CD1c-positive myeloid dendritic cell (primary cell): ENCODE measurements around the gene FAM228B.
"Not testable (repeated sequence)": the region's sequence is repeated elsewhere in the genome, so short reads cannot be mapped to it uniquely, and the experiment has no call there.

Source experiments
- DNase-seq: peaks from one replicate; pipeline ENCODE4 v3.0.0-alpha.2; 2016; ENCODE audit errors: extremely low spot score

FAM228B gene

GRCh38 chr2:24102677-24103076 lies 20.6 kb upstream of the FAM228B start:
- DNase-seq: no peak

DNA sequence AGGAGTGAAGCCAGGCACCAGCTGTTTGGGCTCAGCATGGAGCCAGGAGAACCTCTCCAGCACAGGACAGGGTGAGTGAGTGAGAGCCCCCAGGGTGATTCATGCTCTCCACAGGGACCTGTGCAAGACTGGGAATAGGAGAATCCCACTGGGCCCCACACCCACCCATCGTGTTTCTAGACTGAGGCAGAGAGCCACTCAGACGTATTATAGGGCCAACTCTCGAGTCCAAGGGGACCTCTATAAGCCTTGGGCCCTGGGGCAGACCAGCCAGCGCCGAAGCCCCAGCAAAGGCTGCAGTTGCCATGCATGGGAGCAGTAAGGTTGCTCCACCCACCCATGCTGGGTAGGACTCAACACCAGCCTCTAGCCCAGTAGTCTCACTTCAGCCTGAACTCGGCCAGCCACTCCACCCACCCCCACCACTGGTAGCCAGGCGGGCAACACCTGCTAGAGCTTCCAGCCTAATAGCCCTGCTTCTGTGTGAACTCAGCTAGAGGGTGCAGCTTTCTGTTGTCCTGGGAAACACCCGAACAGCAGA lies 19.1 kb upstream of the FAM228B start:
- DNase-seq: no peak

DNA sequence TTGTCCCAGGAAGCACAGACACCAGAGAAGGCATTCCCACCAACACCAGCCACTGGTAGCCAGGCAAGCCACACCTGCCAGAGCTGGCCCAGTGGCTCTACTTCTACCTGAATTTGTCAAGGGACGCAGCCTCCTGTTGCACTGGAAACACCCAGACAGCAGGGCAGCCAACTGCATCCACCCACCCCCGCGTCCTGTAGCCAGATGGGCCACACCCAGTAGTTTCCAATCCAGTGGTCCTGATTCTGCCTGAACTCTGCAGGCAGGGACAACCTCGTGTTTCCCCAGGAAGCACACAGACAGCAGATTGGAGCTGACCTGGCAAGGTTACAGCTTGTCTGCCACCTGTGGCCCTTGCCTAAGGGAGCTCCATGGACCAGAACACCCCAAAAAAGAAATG lies 18.4 kb upstream of the FAM228B start:
- no peak for DNase-seq

DNA sequence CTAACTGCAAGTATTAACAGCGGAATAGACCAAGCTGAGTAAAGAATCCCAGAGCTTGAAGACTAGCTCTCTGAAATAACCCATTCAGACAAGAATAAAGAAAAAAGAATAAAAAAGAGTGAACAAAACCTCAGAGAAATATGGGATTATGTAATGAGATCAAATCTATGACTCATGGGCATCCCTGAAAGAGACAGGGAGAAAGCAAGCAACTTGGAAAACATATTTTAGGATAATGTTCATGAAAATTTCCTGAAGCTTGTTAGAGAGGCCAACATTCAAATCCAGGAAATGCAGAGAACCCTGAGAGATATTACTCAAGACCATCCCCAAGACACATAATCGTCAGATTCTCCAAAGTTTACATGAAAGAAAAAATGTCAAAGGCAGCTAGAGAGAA lies 17.5 kb upstream of the FAM228B start:
- no peak for DNase-seq

- DNase-seq: no peak
Observed at GRCh38 chr2:24106786-24107185, 16.5 kb upstream of the FAM228B start.

GRCh38 chr2:24107336-24107735 lies 15.9 kb upstream of the FAM228B start:
- no peak for DNase-seq

DNA sequence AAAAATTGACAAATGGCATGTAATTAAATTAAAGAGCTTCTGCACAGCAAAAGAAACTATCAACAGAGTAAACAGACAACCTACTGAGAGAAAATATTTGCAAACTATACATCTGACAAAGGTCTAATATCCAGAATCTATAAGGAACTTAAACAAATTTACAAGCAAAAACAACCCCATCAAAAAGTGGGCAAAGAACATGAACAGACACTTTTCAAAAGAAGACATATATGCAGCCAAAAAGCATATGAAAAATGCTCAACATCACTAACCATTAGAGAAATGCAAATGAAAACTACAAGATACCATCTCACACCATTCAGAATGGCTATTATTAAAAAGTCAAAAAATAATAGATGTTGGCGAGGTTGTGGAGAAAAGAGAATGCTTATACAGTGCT lies 13.8 kb upstream of the FAM228B start:
- not testable (repeated sequence) for DNase-seq

DNA sequence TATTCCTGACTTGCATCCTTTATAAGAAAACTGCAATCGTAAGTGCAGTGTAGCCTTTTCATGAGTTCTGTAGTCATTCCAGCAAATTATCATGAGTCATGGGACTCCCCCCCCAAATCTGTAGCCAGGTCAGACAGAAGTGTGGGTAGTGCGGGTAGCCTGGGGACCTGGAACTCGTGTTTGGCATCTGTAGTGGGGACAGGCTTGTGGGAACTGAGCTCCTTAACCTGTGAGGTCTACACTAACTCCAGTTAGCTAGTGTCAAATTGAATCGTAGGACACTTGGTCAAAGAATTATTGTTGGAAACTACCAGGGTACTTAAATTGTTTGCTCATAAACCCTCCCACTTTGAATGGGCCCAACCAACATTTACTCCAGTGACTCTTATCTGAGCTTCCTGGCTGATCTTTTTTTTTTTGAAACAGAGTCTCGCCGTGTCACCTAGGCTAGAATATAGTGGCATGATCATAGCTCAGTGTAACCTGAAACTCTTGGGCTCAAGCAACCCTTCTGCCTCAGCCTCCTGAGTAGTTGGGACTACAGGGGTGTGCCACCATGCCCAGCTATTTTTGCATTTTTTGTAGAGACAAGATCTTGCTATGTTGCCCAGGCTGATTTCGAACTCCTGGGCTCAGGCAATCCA lies 12.5 kb upstream of the FAM228B start:
- DNase-seq: no peak

- DNase-seq: no peak
Observed at GRCh38 chr2:24111407-24111901, 11.8 kb upstream of the FAM228B start.

DNA sequence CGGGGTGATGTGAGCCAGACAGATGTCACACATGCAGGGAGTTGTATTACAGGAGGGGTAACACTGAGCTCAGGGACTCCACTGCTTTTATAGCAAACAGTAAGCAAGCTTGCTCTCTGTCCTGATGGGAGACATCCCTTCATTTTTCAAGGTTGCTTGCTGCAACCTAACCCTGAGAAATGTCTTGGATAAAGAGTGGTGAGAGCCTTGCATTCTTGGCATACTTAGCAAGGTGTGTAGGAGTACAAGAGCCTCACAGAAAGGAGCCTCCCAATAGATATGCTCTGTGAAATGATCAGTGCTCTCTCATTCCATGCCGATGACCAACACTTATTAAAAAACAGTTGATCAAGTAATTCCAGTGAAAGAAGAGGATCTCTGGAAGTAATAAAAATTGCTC lies 8.2 kb upstream of the FAM228B start:
- DNase-seq: no peak

GRCh38 chr2:24117902-24118301 lies 5.4 kb upstream of the FAM228B start:
- no peak for DNase-seq

DNA sequence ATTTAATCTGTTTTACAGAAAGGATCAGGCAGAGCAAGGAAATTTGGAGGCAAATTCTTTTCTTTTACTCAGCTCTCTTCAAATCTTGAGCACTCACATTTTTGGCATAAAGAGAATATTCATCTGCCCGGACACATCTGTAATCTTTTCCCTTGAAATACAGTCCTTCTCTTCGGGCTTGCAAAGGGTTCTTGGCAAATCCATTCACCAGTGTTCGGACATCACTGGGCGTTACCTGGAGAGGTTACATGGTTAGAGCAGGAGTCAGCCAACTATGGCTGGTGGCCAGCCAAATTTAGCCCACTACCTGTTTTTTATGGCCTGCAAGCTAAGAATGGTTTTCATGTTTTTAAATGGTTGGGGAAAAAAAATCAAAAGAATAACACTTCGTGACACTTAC lies 2.2 kb upstream of the FAM228B start:
- DNase-seq: no peak

DNA sequence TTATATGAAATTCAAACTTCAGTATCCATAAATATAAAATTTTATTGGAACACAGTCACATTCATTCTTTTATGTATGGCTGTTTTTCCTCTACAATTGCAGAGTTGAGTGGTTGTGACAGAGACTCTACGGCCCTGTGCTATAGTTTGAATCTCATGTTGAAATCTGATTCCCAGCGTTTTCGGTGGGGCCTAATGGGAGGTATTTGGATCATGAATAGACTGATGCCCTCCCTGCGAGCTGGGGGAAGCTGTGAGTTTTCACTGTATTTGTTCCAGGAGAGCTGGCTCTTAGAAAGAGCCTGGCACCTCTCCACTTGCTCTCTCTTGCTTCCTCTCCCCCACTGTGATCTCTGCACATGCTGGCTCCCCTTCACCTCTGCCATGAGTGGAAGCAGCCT lies 1.8 kb upstream of the FAM228B start:
- DNase-seq: no peak

DNA sequence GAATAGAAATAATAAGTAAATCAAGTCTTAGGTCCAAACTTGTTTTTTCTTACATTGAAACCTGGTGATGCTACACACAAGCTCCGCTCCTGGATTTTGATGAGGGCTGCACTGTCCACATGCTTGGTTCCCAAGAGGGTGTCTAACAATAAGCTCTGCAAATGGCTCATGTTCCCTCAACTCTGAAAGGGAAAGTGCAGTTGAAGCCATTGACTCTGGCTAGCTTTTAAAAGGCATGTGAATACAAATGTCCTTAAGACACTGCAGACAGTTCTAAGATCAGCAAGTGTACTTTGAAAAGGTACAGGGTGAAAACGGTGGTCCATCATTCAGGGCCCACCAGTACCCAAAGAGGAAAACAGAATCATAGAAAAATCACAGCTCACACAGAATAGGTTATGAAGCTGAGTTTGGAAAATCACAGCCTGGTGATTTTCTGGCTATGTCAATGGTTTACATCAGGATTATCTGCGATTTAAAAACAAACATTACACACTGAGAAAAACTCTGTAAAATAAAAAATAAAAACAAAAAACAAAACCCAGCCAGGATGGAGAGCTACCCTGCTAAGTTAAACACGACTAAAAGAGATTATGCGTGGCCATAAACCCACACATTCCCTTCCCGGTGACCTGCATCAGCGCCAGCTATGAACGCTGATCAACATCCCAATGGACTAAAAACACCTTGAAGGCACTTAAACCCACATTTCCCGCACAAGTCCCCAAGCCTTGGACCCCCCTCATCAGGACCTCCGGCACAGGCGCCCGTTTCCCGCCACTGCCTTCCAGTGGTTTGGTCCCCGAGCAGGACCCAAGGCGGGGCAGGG lies 689 bp upstream of the FAM228B start:
- DNase-seq: no peak

DNA sequence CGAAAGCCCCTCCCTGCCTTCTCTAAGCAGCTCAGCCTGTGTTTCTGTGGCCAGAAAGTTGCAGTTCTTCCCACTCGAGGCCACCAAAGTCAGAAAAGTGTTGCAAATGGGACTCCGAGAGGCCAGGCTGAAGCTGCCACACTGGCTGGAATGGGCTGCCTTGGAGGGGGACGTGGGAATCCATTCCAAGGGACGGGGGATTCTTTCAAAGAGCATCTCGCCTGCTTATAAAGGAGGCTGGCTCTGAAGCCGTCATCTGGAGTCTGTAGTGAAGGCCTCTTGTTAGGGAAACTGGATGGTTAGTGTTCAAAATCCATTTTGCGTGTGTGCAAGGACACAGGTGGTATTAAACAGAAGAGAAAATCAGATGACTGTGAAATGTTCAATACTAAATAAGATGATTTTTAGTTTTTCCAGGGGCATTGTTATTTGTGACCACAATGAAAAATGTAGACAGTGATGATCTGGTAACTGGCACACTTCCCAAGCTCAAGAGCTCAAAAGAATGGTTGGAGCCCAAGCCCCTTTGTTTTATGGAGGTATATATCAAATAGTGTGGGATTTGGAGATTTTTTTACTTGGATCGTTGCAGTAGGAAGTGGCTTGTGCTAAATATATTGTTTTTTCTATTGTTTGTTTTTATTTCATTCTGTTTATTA lies 782 bp downstream of the FAM228B start:
- no peak for DNase-seq

- DNase-seq: no peak
Observed at GRCh38 chr2:24125956-24126355, 2.7 kb downstream of the FAM228B start.

GRCh38 chr2:24132543-24132942 lies 9.3 kb downstream of the FAM228B start:
- no peak for DNase-seq

DNA sequence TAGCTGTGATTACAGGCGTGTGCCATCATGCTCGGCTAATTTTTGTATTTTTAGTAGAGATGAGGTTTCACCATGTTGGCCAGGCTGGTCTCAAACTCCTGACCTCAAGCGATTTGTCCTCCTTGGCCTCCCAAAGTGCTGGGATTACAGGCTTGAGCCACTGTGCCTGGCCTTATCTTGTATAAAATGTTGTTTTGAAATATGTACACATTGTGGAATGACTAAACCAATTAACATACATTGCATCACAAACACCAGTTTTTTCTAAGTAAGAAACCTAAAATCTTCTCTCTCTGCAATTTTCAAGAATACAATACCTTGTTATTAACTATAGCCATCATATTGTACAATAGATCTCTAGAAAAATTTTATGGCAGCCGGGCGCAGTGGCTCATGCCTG lies 17.0 kb downstream of the FAM228B start:
- DNase-seq: not testable (repeated sequence)

DNA sequence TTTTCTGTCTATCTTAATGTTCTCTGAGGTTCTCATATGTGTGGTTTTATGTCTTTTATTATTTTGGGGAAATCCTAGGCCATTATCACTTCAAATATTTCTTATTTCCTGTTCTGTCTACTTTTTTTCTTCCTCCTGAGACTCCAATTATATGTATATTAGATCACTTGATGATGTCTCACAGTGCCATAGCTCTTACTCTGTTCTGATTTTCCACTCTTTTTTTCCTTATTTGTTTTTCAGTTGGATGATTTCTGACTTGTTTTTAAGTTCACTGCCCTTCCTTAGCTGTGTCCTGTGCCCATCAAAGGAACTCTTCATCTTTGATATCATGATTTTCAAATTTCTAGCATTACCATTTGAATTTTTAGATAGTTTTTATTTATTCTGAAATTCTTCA lies 24.1 kb downstream of the FAM228B start:
- DNase-seq: no peak

DNA sequence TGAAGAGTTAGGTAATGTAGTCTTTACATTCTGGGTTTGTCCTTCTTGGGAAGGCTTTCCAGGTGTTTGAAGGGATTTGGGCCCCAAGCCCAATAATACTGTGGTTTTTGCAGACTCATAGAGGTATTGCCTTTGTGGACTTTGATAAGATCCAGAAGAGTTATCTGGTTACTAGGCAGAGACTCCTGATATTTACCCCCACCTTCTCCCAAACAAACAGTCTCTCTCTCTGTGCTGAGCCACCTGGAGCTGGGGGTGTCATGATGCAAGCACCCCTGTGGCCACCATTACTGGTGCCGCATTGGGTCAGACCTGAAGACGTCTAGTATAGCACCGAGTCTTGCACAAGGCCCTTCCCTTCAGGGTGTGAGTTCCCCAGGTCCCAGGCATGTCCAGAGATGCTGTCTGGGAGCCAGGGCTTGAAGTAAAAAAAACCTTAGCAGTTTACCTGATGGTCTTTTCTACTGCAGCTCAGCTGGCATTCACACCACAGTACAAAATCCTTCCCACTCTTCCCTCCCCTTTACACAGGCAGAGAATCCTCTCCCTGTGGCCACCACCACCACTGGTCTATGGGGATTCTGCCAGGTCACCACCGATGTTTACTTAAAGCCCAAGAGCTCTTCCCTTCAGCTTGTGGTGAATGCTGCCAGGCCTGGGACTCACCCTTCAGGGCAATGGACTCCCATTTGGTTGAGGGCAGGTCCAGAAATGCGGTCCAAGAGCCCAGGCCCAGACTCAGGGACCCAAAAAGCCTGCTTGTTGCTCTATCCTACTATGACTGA lies 29.3 kb downstream of the FAM228B start:
- DNase-seq: no peak

DNA sequence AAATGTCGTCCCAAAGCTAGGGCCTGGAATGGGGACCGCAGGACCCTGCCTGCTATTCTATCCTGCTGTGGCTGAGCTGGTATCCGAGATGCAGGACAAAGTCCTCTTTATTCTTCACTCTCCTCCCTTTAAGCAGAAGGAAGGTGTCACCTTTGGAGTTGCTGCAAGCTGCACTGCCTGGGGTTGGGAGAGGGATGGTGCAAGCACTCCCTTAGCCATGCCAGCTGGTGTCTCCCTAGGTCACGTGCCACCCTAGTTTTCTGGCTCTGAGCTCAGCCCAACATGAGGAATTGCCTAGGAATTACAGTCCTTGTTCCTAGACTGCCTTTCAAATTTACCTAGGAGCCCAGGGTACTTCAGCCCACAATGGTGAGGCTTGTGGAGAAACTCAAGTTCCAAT lies 30.2 kb downstream of the FAM228B start:
- DNase-seq: no peak

GRCh38 chr2:24158131-24158530 lies 34.9 kb downstream of the FAM228B start:
- no peak for DNase-seq
